GM18526 (cell line): ENCODE measurements around the gene ERBB4.

Source experiments
- POLR2A ChIP-seq: IDR thresholded peaks from 3 replicates; pipeline ENCODE4 v1.6.1; 2011; ENCODE audit not compliant: insufficient read length; ENCODE audit errors: extremely low read depth

The ERBB4 gene

DNA sequence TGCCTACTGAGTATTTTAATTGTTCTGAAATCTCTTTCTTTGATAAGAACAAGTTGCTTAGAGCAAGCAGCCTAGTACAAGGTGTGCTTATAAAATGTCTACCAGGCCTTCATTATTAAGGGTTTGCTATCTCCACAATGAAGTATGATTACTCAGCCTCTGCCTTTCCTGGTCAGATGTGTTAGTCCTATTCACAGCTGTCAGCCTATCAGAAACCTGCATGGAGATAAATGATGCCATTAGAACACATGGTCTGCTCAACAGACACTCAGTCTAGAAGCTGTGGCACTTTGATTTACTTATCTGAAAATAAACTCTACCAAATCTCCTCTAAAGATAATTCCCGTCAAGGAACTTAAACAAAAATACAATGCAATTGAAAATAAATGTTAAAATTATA is 448.7 kb downstream of the ERBB4 start:
- no peak for TF ChIP-seq POLR2A

DNA sequence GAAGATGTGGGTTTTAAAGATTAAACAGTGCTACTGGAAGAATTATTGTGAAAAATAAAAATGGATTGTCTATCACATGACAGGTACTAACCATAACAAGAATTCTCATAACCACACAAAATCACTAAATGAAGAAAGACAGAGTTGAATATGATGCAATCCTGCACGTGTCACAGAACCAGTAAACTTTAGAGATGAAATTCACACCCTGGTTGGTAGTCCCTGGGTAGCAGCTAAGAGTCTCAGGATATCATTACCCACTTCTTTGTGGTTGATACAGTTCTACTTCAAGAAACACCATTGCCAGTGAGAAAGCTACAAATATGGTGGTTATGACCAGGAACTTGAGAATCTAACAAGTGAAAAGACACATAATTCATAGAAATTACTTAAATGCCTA is 450.2 kb downstream of the ERBB4 start:
- no peak for TF ChIP-seq POLR2A

DNA sequence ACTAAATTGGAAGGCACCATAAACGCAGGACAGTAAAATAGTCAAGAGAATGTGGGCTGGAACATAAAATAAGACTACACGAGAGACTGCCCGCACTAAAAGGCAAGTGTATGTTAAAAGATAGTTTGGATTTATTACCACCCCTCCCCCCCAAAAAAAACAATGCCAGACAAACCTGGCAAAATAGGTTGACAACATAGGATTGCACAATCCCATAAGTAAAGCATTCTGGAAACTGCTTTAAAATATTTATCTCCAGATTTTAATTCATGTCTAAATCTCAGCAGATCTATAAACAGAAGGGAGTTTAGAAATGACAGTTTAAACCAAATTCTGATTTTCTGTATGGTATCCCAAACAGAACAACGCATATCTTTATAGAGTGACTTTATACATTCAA is 455.1 kb downstream of the ERBB4 start:
- TF ChIP-seq POLR2A, result no peak

DNA sequence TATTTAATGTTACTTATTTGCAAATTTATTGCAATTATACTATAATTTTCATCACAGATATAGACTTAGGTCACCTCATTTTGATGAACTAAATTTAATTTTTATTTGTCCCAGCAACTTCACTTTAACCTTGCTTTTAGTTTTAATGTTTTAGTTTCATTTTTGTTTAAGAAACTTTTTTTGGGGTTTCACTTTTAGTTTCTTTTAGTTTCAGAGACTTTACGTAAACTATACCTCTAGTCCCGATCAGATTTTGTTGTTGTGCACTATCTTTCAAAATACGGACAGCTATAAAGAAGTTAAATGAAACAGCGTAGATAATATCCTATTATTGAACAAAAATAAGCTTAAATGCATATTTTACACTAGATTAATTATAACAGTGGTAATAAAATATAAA is 460.5 kb downstream of the ERBB4 start:
- no peak for TF ChIP-seq POLR2A

DNA sequence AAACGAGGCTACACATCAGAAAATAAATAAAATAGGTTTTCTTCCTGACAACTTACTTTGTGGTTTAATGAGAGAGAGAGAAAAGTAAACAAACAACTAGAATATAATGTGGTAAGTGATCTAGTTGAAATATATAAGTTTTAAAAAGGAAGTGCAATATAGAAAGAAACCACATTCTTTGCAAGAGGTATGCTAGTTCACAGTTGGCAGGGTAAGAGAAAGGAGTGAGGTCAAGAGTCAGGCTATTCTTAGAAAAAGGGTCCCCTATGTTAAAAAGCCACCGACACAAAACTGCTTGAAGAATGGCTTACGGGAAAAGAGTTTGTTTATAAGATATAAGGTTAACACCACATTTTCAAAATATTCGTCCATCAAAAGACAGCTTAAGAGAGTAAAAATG is 462.1 kb downstream of the ERBB4 start:
- TF ChIP-seq POLR2A, result no peak

DNA sequence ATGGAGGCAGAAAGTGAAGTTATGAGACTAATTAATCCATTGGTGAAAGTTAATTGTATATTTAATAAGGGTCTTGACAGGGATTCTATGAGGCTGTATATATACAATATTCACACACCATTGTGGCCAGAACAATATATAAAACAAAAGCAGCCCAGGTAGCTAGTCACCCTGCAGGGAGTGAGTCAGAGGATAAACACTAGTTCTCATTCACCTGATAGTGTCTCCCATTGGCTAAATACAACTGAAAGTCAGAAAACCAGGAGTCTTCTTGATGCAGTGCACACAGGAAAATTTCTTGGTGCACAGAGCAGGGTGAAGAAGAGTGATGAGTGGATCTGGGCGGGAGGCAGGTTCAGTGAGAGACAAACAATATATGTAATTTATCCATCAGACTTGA is 465.2 kb downstream of the ERBB4 start:
- no peak for TF ChIP-seq POLR2A

DNA sequence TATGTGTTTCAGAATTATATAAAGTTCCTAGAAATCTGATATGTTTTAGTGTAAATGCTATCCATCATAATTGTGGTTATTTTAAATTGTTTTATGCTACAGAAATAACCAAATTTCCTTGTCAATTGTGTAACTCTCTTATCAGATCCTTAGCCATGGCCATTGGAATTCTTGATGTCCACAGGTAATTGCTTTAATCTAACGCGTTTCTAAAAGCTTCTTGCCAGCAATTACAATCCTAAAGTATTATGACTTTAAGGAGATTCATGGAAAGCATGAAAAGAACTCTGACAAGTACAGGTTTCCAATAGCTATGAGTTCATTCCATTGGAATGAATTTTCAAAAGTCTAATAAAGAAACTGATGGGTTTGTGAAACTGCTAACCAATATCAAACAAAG is 472.1 kb downstream of the ERBB4 start:
- TF ChIP-seq POLR2A, result no peak

DNA sequence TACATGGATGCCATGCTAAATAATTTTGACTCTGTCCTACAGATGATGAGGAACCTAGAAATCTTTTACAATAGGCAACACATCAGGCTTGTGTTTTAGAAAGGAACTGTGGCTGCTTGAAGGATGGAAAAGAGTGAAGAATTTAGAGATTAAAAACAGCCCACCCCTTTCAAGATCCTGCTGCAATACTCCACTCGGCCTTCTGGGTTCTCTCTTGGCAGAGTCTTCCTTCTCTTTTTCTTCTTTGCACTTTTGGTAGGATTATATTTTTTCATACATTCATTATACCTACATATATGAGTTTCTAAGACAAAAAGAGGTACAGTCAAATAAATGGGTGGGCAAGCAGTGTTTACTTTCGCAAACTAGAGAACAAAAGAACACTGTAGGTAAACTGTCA is 474.3 kb downstream of the ERBB4 start:
- TF ChIP-seq POLR2A, result no peak

DNA sequence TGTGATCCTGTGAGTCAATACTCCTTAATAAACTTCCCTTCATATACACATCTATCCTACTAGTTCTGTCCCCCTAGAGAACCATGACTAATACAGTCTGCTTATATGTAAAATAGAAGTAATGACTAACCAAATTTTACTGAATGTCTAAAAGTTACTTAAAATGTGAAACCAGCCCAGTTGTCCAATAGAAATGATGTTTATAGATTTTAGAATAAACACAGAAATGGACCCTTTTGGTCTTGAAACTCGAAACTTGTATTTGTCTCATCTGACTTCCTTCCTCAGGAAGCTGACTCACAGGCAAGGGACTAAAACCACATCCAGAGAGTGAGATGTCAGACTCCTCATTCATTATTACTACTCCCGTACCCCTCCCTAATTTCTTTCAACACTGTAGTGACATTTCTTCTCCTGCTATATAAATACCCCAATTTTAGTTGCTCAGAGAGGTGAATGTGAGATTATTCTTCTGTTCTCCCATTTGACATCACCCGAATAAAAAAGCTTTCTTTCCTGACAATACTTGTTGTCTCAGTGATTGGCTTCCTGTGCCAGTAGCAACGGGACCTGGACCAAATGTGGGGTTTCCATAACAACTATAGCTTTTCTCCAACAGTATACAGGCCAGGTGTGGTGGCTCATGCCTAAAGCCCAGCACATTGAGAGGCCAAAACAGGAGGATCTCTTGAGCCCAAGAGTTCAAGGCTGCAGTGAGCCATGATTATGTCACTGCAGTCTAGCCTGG is 486.0 kb downstream of the ERBB4 start:
- TF ChIP-seq POLR2A, result no peak

DNA sequence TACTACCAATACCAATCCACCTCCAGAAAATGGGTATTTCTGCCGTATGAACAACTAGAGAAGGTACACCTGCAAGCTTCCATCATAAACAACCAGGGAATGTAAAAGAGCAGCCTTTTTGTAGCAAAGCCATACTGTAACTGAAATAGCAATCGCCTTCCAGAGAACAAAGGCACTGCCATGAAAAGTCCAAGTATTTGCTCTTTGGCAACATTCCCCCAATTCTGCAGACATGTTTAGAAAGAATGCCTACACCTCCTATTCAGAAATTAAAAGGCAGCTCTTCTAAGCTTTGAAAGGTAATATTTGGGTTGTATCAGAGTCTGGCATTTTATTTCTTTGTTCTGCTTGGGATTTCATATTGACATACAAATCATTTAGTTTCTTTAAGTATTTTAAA is 487.7 kb downstream of the ERBB4 start:
- TF ChIP-seq POLR2A, result no peak

DNA sequence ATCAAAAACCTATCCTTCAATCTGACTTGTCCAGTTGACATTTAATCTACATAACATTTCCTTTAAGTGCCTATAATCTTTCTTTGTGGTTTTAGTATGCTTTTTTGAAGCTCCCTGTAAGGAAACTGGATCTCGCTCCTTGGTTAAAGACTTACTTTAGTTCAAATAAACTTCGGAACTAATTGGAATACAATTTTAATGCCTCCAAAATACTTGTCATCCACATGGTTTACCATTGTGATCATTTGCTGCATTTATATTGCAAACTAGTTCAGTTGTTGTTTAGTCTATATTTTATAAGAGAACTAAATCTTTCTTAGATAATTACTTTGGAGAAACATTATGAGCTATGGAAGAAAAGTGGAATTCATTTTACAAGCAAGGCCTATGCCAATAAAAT is 496.0 kb downstream of the ERBB4 start:
- no peak for TF ChIP-seq POLR2A

DNA sequence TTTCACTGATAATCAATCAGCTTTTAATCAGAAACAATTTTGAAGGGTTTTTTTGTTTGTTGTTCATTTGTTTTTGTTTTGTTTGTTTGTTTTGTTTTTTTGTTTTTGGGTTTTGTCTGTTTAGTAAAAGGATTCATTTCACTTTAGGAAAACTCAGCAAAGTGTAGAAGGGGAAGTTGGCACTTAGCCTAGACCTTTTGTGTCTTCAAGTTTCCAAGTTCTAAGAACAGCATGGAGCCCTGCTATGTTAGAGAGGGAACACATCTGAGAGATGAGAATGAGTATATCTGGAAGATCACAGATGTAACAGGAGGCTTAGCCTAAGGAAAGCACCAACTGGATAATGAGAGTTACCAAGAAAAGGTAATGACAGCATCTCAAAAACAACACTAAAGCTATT is 501.5 kb downstream of the ERBB4 start:
- TF ChIP-seq POLR2A, result no peak

DNA sequence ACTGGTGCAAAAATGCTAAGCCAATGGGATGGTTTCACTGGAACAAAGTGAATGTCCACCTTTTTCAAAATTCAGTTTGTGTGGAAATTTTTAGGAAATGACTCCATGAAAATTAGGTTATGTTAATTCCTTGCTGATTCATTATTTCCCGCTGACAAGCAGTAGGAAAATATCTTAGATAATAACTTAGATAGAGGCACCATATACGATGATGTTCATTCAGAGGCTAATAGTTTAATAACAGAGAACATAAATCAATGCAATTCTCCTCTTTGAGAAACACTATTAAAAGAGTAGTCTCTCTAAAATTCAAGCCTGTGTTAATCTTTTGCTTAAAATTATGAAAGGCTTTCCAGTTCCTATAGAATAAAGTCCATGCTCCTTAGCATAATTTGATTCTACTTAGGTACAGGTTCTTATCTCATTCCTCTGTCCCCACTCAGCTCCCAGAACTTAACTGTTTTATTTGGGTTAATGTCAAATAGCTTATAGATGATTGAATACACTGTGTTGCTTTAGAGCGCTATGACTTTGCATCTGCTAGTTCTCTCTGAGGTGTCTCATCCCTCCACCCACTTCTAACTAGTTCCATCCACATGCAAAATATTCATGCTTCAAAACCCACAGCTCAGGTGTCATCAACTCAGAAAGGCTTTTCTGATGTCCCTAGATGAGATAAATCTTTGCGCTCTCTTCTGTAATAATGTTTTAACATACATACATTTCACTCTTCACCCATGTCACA is 503.6 kb downstream of the ERBB4 start:
- no peak for TF ChIP-seq POLR2A

DNA sequence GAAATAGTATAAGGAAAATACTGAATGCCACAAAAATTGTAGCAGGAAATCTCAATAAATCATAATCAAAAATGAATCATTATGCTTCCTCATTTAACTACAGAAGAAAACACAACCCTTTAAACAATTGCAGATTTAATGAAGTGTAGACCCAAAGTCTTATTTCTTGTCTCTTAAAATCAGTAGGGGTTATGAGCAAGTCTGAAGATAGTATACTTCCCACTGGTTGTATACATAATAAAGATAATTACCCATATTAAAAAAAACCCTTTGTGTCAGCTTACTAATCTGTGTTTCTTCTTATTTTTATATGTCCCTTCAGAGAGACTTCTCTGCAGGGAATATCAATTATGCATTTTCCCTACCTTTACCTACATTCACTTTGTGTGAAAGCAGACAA is 504.7 kb downstream of the ERBB4 start:
- TF ChIP-seq POLR2A, result no peak

DNA sequence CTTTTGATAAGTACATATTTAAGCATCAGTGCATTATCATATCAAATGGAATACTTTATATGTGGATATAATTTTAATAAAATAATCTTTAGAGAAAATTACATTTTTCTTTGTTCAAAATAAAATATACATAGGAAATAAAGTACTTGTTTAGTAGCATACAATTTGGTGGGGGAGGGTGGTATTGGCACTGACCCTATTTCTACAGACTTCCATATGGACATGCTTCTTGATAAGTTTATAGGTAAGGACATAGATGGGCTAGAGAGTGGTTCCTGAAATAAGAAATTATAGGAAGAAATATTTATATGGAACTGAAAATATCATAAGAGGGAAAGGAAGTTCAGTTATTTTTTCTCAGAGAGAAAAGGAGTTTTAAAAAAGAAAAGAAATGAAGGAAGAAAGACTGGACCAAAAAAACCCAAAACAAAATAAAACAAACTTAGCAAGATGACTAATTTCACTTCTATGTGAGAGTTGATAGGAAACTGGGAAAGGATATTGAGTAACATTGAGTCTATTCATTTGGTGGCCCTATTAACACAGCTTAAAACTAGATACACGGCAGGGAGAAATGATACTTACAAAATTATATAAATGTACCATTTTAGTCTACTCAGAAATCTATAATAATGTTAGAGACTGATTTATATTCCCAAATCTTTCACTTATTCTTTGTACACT is 505.9 kb downstream of the ERBB4 start:
- no peak for TF ChIP-seq POLR2A

DNA sequence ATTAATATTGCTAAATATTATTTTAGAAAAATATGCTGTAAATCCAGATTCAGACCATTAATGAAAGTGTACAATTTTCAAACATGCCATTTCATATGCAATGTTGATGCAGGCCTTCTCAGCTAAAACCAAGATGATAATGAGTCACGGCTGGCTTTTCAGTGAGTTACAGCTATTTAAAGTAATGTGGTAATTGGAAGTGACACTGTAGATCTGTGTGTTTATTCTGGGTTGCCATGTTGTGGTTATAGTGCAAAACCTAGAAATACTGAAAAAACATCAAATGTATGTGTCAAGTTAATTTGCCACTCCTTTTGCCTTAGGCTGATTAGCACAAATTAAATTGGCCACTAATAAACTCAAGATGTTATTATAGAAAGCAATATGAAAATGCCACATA is 506.6 kb downstream of the ERBB4 start:
- no peak for TF ChIP-seq POLR2A
